ENCODE data around the gene RBMS1.
A peak's percentile ranks its signal among the peaks of the same experiment; 100 is the strongest.

RBMS1 gene

DNA sequence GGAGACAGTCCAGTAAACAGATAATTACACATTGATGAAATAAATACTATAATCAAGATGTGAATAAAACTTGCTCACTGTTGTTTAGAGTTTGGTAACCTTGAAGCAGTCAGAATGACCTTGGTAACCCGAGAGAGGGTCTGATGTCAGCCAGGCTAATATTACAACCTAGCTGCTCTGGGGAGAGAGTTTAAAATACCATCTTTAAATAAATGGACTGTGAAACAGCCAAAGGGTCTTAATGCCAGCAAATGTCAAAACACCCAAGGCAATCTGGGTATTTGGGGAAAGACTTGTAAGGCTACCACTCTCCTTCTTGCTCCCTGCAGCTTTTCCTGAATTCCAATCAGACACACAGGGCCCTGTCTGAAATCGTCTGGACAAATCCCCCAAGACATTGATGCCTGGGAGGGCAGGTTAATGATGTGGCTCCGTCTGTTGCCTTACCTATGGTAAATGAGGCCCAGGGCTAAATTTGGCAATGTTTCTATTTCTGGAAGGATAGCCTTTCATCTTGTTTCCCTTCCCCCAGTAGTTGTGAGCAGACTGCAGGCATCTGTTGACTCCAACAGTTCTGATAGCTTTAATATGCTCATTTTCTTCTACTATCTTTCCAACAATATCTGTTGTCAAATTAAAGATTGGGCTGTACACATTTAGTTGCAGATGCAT lies 250.6 kb downstream of the RBMS1 start:
- no peak for DNase-seq

GRCh38 chr2:160241251-160242137 lies 252.1 kb downstream of the RBMS1 start:
- DNase-seq, result no peak

DNA sequence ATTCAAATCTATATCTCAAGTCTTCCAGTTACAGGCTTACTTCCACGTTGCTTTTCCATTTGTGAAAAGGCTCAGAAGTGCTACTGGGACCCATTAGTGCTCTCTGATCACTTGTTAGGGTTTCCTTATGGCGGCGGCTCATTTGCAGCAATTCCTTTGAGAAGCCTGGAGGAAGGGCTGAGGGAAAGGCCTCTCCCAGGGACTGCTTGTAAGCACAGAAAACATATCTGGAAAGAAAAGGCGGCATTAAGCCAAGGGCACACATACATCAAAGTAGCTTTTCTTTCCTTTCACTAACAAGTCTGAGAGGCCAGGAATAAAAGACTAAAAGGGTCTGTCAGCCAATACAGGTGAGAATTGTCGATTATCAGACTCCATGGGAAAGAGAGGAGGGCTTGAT lies 254.2 kb downstream of the RBMS1 start:
- DNase-seq, result no peak

- DNase-seq, result no peak
Measured at GRCh38 chr2:160238392-160238791, 255.2 kb downstream of the RBMS1 start.

- no peak for DNase-seq
Measured at GRCh38 chr2:160232905-160233475, 260.6 kb downstream of the RBMS1 start.

GRCh38 chr2:160229591-160229990 lies 264.0 kb downstream of the RBMS1 start:
- no peak for DNase-seq

GRCh38 chr2:160228141-160228917 lies 265.3 kb downstream of the RBMS1 start:
- no peak for DNase-seq

GRCh38 chr2:160227293-160227915 lies 266.2 kb downstream of the RBMS1 start:
- DNase-seq, result no peak

DNA sequence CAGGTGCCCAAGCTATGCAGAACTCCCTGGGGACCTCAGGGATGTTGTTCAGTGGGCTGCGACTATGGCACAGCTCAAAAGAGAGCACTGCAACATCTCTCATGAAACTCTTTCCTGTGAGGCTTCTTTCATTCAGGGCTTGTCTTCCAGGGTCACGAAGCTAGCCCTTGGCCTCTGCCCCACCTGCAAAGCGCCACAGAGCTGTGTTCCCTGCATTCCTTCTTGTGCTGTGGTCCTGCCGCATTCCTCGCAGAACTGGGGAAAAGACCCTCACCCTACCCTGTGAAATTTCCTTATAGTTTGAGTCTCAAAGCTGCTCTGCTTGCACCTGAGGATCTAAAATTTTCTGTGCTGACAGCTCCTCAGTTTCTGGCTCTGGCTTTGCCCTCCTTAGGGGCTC lies 267.2 kb downstream of the RBMS1 start:
- no peak for DNase-seq

- DNase-seq, result no peak
Measured at GRCh38 chr2:160225722-160226121, 267.9 kb downstream of the RBMS1 start.

GRCh38 chr2:160224507-160224906 lies 269.1 kb downstream of the RBMS1 start:
- DNase-seq, result no peak

- peak; percentile 22 to 35 for DNase-seq
Measured at GRCh38 chr2:160224060-160224459, 269.5 kb downstream of the RBMS1 start.

- no peak for DNase-seq
Measured at GRCh38 chr2:160223560-160223959, 270.0 kb downstream of the RBMS1 start.

- DNase-seq, result no peak
Measured at GRCh38 chr2:160222546-160223283, 270.9 kb downstream of the RBMS1 start.

Data from activated CD4-positive, alpha-beta T cell treated with anti-CD3 and anti-CD28 coated beads for 4 hours (primary cell).